ENCODE measurements around the gene UCHL5. TPM values are rescaled to one million over a fixed set of nuclear protein-coding genes. Genes with fewer than 3 reads are reported as not detected.

Gene UCHL5
- total RNA-seq, 1 donor, result 34.4 TPM

GRCh38 chr1:192967901-192968300 is 91.3 kb downstream of the UCHL5 start:
- TF ChIP-seq, protein P1, sequence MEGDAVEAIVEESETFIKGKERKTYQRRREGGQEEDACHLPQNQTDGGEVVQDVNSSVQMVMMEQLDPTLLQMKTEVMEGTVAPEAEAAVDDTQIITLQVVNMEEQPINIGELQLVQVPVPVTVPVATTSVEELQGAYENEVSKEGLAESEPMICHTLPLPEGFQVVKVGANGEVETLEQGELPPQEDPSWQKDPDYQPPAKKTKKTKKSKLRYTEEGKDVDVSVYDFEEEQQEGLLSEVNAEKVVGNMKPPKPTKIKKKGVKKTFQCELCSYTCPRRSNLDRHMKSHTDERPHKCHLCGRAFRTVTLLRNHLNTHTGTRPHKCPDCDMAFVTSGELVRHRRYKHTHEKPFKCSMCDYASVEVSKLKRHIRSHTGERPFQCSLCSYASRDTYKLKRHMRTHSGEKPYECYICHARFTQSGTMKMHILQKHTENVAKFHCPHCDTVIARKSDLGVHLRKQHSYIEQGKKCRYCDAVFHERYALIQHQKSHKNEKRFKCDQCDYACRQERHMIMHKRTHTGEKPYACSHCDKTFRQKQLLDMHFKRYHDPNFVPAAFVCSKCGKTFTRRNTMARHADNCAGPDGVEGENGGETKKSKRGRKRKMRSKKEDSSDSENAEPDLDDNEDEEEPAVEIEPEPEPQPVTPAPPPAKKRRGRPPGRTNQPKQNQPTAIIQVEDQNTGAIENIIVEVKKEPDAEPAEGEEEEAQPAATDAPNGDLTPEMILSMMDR (IDR thresholded peaks at IDR 0.05; ENCODE audit: extremely low read depth, low read depth, low read length), result no peak
- Histone ChIP-seq H3K4me2 (ENCODE audit: insufficient read depth, low read length) (no peak overlapping the region), H3K27ac (ENCODE audit: low read depth, low read length) (no peak overlapping the region), H3K36me3 (ENCODE audit: insufficient read depth, low read length) (no peaks in the 10 kb centered on the region), H3K79me2 (ENCODE audit: insufficient read depth, low read length) (no peaks in the 10 kb centered on the region), H4K20me1 (ENCODE audit: insufficient read depth, low read length) (no peaks in the 10 kb centered on the region), H3K4me1 (ENCODE audit: insufficient read depth, low read length) (peaks cover 25% of the 10 kb centered on the region), H3K9me3 (ENCODE audit: low read depth, low read length) (no peaks in the 10 kb centered on the region), H3K4me3 (ENCODE audit: insufficient read depth, low read length) (no peak overlapping the region), H3K27me3 (ENCODE audit: insufficient read depth, low read length) (no peaks in the 10 kb centered on the region), H2AFZ (ENCODE audit: low read length) (no peak overlapping the region)
- DNase-seq (ENCODE audit: insufficient read length, low spot score, missing footprints), result no peak

GRCh38 chr1:192967211-192967877 is 91.8 kb downstream of the UCHL5 start:
- Histone ChIP-seq H3K79me2 (ENCODE audit: insufficient read depth, low read length) (no peaks in the 10 kb centered on the region), H2AFZ (ENCODE audit: low read length) (no peak overlapping the region)
- DNase-seq (ENCODE audit: insufficient read length, low spot score, missing footprints), result no peak

GRCh38 chr1:192966073-192966472 is 93.1 kb downstream of the UCHL5 start:
- Histone ChIP-seq H4K20me1 (ENCODE audit: insufficient read depth, low read length) (no peaks in the 10 kb centered on the region), H3K79me2 (ENCODE audit: insufficient read depth, low read length) (no peaks in the 10 kb centered on the region), H3K4me2 (ENCODE audit: insufficient read depth, low read length) (no peak overlapping the region), H3K4me3 (ENCODE audit: insufficient read depth, low read length) (no peak overlapping the region), H3K36me3 (ENCODE audit: insufficient read depth, low read length) (no peaks in the 10 kb centered on the region), H3K27ac (ENCODE audit: low read depth, low read length) (no peak overlapping the region), H3K4me1 (ENCODE audit: insufficient read depth, low read length) (peaks cover 25% of the 10 kb centered on the region), H3K27me3 (ENCODE audit: insufficient read depth, low read length) (no peaks in the 10 kb centered on the region), H2AFZ (ENCODE audit: low read length) (no peak overlapping the region), H3K9me3 (ENCODE audit: low read depth, low read length) (no peaks in the 10 kb centered on the region)
- TF ChIP-seq, protein P1 (IDR thresholded peaks at IDR 0.05; ENCODE audit: extremely low read depth, low read depth, low read length), result no peak
- no peak for DNase-seq (ENCODE audit: insufficient read length, low spot score, missing footprints)

More at GRCh38 chr1:192967211-192967877, 91.8 kb downstream of the UCHL5 start:
- H3K4me2 ChIP-seq (ENCODE audit: insufficient read depth, low read length), result no peak overlapping the region
- peaks cover 25% of the 10 kb centered on the region for H3K4me1 ChIP-seq (ENCODE audit: insufficient read depth, low read length)
- TF ChIP-seq, protein P1 (IDR thresholded peaks at IDR 0.05; ENCODE audit: extremely low read depth, low read depth, low read length), result no peak
- H3K27ac ChIP-seq (ENCODE audit: low read depth, low read length), result no peak overlapping the region
- H3K9me3 ChIP-seq (ENCODE audit: low read depth, low read length), result no peaks in the 10 kb centered on the region
- no peaks in the 10 kb centered on the region for H3K27me3 ChIP-seq (ENCODE audit: insufficient read depth, low read length)
- no peak overlapping the region for H3K4me3 ChIP-seq (ENCODE audit: insufficient read depth, low read length)
- H3K36me3 ChIP-seq (ENCODE audit: insufficient read depth, low read length), result no peaks in the 10 kb centered on the region
- no peaks in the 10 kb centered on the region for H4K20me1 ChIP-seq (ENCODE audit: insufficient read depth, low read length)

- no peaks in the 10 kb centered on the region for H3K9me3 ChIP-seq (ENCODE audit: low read depth, low read length)
- H3K4me2 ChIP-seq (ENCODE audit: insufficient read depth, low read length), result no peak overlapping the region
- H3K27ac ChIP-seq (ENCODE audit: low read depth, low read length), result no peak overlapping the region
- H3K4me3 ChIP-seq (ENCODE audit: insufficient read depth, low read length), result no peak overlapping the region
- DNase-seq (ENCODE audit: insufficient read length, low spot score, missing footprints), result no peak
- no peak overlapping the region for H2AFZ ChIP-seq (ENCODE audit: low read length)
- H3K27me3 ChIP-seq (ENCODE audit: insufficient read depth, low read length), result no peaks in the 10 kb centered on the region
- H3K4me1 ChIP-seq (ENCODE audit: insufficient read depth, low read length), result peaks cover 14% of the 10 kb centered on the region
- TF ChIP-seq, protein P1 (IDR thresholded peaks at IDR 0.05; ENCODE audit: extremely low read depth, low read depth, low read length), result no peak
- H4K20me1 ChIP-seq (ENCODE audit: insufficient read depth, low read length), result no peaks in the 10 kb centered on the region
- no peaks in the 10 kb centered on the region for H3K36me3 ChIP-seq (ENCODE audit: insufficient read depth, low read length)
- H3K79me2 ChIP-seq (ENCODE audit: insufficient read depth, low read length), result no peaks in the 10 kb centered on the region
Observed at GRCh38 chr1:192962901-192963300, 96.3 kb downstream of the UCHL5 start.

Small RNA genes within 50 kb of the gene (small RNA-seq; reads per million reads assigned to genes)
- gene SCARNA18B, result 0.30 reads per million

Other genes with a start within 250 kb of the UCHL5 start
- 132 and 138 TPM in 2 replicates for gene RO60, start 252 bp upstream of the UCHL5 start, total RNA-seq
- gene GLRX2, start 46.1 kb upstream of the UCHL5 start, total RNA-seq, result 9.4 and 10.9 TPM in 2 replicates
- gene CDC73, start 62.7 kb upstream of the UCHL5 start, total RNA-seq, result 23.0 and 29.7 TPM in 2 replicates
- gene B3GALT2, start 127.3 kb upstream of the UCHL5 start, total RNA-seq, result 2.1 and 2.2 TPM in 2 replicates

Measured in osteoblast (primary cell).